B cell (primary cell): Measurements from ENCODE around the gene RBM33.

Experiments used
- EZH2 ChIP-seq: IDR thresholded peaks from 2 replicates; pipeline ENCODE4 v1.6.1; 2012; ENCODE audit warnings: borderline replicate concordance, low read depth, mild to moderate bottlenecking, moderate library complexity, low read length; ENCODE audit not compliant: insufficient read depth, poor library complexity, severe bottlenecking
- TF ChIP-seq, protein P1 (sequence below): fragments of 200-600 bp; IDR thresholded peaks from one replicate; pipeline ENCODE4 v1.8.0; 2022; ENCODE audit warnings: antibody characterized with exemption, mild to moderate bottlenecking

DNA sequence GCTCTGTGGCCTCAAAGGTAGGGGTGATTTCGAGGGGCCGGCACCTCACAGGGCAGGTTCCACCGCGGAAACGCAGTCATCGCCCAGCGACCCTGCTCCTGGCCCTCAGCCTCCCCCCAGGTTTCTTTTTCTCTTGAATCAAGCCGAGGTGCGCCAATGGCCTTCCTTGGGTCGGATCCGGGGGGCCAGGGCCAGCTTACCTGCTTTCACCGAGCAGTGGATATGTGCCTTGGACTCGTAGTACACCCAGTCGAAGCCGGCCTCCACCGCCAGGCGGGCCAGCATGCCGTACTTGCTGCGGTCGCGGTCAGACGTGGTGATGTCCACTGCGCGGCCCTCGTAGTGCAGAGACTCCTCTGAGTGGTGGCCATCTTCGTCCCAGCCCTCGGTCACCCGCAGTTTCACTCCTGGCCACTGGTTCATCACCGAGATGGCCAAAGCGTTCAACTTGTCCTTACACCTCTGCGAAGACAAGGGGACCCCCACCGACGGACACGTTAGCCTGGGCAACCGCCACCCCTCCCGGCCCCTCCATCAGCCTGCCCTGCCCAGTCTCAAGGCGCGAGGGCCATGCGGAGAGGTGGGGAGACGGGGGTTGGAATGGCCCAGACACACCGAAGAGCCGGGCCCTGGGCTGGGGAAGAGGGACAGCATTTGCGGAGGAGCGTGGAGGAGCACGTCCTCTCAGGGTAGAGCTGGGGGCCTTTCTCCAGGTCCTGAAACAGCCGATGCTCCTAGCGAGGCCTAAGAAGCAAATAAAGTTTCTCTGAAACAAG lies 161.8 kb downstream of the RBM33 start:
- no peak for TF ChIP-seq EZH2
- TF ChIP-seq, protein P1, sequence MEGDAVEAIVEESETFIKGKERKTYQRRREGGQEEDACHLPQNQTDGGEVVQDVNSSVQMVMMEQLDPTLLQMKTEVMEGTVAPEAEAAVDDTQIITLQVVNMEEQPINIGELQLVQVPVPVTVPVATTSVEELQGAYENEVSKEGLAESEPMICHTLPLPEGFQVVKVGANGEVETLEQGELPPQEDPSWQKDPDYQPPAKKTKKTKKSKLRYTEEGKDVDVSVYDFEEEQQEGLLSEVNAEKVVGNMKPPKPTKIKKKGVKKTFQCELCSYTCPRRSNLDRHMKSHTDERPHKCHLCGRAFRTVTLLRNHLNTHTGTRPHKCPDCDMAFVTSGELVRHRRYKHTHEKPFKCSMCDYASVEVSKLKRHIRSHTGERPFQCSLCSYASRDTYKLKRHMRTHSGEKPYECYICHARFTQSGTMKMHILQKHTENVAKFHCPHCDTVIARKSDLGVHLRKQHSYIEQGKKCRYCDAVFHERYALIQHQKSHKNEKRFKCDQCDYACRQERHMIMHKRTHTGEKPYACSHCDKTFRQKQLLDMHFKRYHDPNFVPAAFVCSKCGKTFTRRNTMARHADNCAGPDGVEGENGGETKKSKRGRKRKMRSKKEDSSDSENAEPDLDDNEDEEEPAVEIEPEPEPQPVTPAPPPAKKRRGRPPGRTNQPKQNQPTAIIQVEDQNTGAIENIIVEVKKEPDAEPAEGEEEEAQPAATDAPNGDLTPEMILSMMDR: no peak
